Prostate gland (tissue), 2 donors: ENCODE measurements around the gene INPP5D. TPM values are rescaled to one million over a fixed set of nuclear protein-coding genes. Genes with fewer than 3 reads are reported as not detected.

ENCODE experiments used
- DNase-seq: peaks from one replicate; pipeline ENCODE4 v3.0.0-alpha.2; 2019; ENCODE audit warnings: low spot score
- H3K27ac ChIP-seq, 2 donors: fragments of 200-600 bp; sonication (generic); 2 replicates each; pipeline ENCODE4 v1.5.1; 2017 to 2019
- H3K27me3 ChIP-seq: fragments of 200-600 bp; sonication (generic); replicated peaks from 2 replicates; pipeline ENCODE4 v1.5.1; 2019; ENCODE audit not compliant: insufficient read depth
- H3K36me3 ChIP-seq, 2 donors: fragments of 200-600 bp; sonication (generic); 1 replicate in 1 of 2; 2 replicates in 1 of 2; pipeline versions ENCODE4 v1.5.1 to v1.8.1; 2017 to 2019
- H3K4me1 ChIP-seq: fragments of 200-600 bp; sonication (generic); replicated peaks from 2 replicates; pipeline ENCODE4 v1.5.1; 2019
- H3K4me3 ChIP-seq, 2 donors: fragments of 200-600 bp; sonication (generic); 2 replicates each; pipeline ENCODE4 v1.5.1; 2017 to 2019
- H3K9me3 ChIP-seq: fragments of 200-600 bp; sonication (generic); 2 replicates; pipeline ENCODE4 v1.5.1; 2017
- CTCF ChIP-seq, 4 experiments: fragments of 200-600 bp in 2 of 4; fragments of 450-650 bp in 2 of 4; sonication (generic) in 2 of 4; IDR thresholded peaks; 1 replicate in 3 of 4; 2 replicates in 1 of 4; pipeline ENCODE4 v1.5.1; 2016 to 2019; ENCODE audit warnings: antibody characterized with exemption in 4 of 4, mild to moderate bottlenecking in 2 of 4, moderate library complexity in 2 of 4
- POLR2A ChIP-seq: fragments of 450-650 bp; IDR thresholded peaks from one replicate; pipeline ENCODE4 v1.6.1; 2016; ENCODE audit warnings: antibody characterized with exemption, mild to moderate bottlenecking
- POLR2AphosphoS5 ChIP-seq: sonication (generic); formaldehyde crosslinking; IDR thresholded peaks from one replicate; pipeline ENCODE4 v1.6.1; 2017; ENCODE audit warnings: antibody characterized with exemption
- WGBS: methylation state at CpG from one replicate; pipeline ENCODE4 v1.1.5; 2018; 5-methylcytosine and 5-hydroxymethylcytosine counted together
- intact Hi-C: fragments of 100-400 bp; cut with DNase I; formaldehyde crosslinking; loops from one replicate; pipeline ENCODE4 v1.14.2; 2022
- total RNA-seq, 2 donors: library from RNA; depleted of rRNA; stranded (reverse); fragments of >200 nt; gene quantifications; one replicate each; pipeline ENCODE4 v1.1.0, GENCODE V29; 2016

Gene INPP5D
- total RNA-seq, 2 donors from 2014 or later = 11.4 to 18.8 TPM

GRCh38 chr2:233145726-233146125 lies 85.6 kb downstream of the INPP5D start:
- no peak for DNase-seq
- intact Hi-C loops = no loop called here
- TF ChIP-seq POLR2AphosphoS5 (no peak), CTCF (IDR thresholded peaks at IDR 0.05) (no peak), POLR2A (no peak)

GRCh38 chr2:233146194-233146593 lies 86.1 kb downstream of the INPP5D start:
- H3K27ac ChIP-seq = no peak overlapping the region
- DNase-seq = no peak
- intact Hi-C loops = no loop called here
- WGBS = 91% methylated on average over 11 of the region's 11 CpGs
- no peak for TF ChIP-seq POLR2A
- TF ChIP-seq POLR2AphosphoS5 = no peak
- TF ChIP-seq CTCF (IDR thresholded peaks at IDR 0.05) = no peak
- H3K27me3 ChIP-seq = no peaks in the 10 kb centered on the region
- H3K4me3 ChIP-seq = no peak overlapping the region
- no peaks in the 10 kb centered on the region for H3K36me3 ChIP-seq
- H3K9me3 ChIP-seq = no peaks in the 10 kb centered on the region
- no peaks in the 10 kb centered on the region for H3K4me1 ChIP-seq

More at GRCh38 chr2:233145726-233146125, 85.6 kb downstream of the INPP5D start:
- H3K4me1 ChIP-seq = no peaks in the 10 kb centered on the region
- H3K27ac ChIP-seq = no peak overlapping the region
- H3K4me3 ChIP-seq = no peak overlapping the region
- no peaks in the 10 kb centered on the region for H3K9me3 ChIP-seq
- WGBS = 90% methylated on average over 8 of the region's 8 CpGs
- H3K36me3 ChIP-seq = no peaks in the 10 kb centered on the region
- H3K27me3 ChIP-seq = no peaks in the 10 kb centered on the region

DNA sequence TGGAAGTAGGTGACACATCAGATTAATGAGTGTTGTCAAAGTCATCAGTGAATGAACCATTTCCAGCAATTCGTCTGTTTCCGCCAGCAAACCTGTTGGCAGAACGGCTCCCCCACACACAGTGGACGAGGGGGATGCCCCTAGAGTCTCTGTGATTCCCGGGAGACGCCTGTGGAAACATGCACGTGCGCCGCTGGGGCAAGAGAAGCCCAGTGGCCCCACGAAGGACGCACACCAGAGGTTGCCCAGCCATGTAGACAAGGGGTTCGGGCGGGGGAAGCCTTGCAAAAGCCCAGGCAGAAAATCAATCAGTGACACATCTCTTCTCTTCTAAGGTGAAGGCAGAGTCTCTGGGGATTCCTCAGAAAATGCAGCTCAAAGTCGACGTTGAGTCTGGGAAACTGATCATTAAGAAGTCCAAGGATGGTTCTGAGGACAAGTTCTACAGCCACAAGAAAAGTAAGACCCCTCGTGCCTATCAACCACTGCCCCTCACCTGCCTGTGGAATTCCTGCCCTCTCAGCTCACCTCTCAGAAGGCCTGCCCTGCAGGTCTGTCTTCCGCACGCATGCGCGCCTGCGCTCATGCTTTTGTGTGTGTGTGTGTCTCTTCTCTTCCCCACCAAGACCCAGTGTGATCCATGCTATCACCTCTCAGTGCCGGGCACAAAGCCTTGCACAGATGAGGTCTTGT lies 87.1 kb downstream of the INPP5D start:
- Histone ChIP-seq H3K27me3 (no peaks in the 10 kb centered on the region), H3K4me3 (no peak overlapping the region), H3K27ac (no peak overlapping the region), H3K36me3 (no peaks in the 10 kb centered on the region), H3K9me3 (no peaks in the 10 kb centered on the region), H3K4me1 (no peaks in the 10 kb centered on the region)
- no peak for DNase-seq
- intact Hi-C loops = no loop called here
- 79% methylated on average over 22 of the region's 22 CpGs for WGBS
- TF ChIP-seq POLR2A (no peak), POLR2AphosphoS5 (no peak), CTCF (IDR thresholded peaks at IDR 0.05) (no peak)

GRCh38 chr2:233147829-233148167 lies 87.7 kb downstream of the INPP5D start:
- Histone ChIP-seq H3K27me3 (no peaks in the 10 kb centered on the region), H3K27ac (no peak overlapping the region), H3K9me3 (no peaks in the 10 kb centered on the region), H3K4me1 (no peaks in the 10 kb centered on the region), H3K4me3 (no peak overlapping the region), H3K36me3 (no peaks in the 10 kb centered on the region)
- TF ChIP-seq POLR2AphosphoS5 (no peak), POLR2A (no peak), CTCF (IDR thresholded peaks at IDR 0.05) (no peak)
- WGBS = 92% methylated on average over 1 of the region's 1 CpG
- no peak for DNase-seq
- intact Hi-C loops = no loop called here

DNA sequence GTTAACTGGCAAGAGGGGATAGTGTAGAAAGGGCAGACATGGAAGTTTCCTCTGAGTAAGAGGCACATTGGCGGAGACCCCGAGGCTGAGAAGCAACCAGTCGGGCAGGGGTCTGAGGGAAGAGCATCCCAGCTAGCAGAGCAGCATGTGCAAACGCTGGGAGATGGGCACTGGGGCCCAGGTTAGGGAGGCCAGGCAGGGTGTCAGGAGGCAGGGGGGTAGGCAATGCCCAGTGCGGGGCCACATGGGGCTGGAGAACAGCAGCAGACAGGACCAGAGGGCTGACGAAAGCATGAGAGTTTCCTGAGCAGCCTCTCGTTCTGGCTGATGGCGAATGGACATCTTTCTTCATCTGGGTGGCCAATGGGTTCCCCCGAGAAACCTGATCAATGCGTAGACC lies 88.2 kb downstream of the INPP5D start:
- WGBS = 86% methylated on average over 10 of the region's 10 CpGs
- no peaks in the 10 kb centered on the region for H3K27me3 ChIP-seq
- TF ChIP-seq POLR2AphosphoS5 (no peak), POLR2A (no peak), CTCF (IDR thresholded peaks at IDR 0.05) (no peak)
- DNase-seq = no peak
- no peaks in the 10 kb centered on the region for H3K36me3 ChIP-seq
- no peaks in the 10 kb centered on the region for H3K9me3 ChIP-seq
- H3K27ac ChIP-seq = no peak overlapping the region
- intact Hi-C loops = no loop called here
- H3K4me1 ChIP-seq = no peaks in the 10 kb centered on the region
- no peak overlapping the region for H3K4me3 ChIP-seq
